Measurements from ENCODE around the gene MAP3K7CL. TPM values are rescaled to one million over a fixed set of nuclear protein-coding genes. Genes with fewer than 3 reads are reported as not detected.

MAP3K7CL gene
- polyA plus RNA-seq, 1 donor (not counting 4 experiments of a cell fraction or from before 2014, with no cell fraction given) = 17.3 TPM

DNA sequence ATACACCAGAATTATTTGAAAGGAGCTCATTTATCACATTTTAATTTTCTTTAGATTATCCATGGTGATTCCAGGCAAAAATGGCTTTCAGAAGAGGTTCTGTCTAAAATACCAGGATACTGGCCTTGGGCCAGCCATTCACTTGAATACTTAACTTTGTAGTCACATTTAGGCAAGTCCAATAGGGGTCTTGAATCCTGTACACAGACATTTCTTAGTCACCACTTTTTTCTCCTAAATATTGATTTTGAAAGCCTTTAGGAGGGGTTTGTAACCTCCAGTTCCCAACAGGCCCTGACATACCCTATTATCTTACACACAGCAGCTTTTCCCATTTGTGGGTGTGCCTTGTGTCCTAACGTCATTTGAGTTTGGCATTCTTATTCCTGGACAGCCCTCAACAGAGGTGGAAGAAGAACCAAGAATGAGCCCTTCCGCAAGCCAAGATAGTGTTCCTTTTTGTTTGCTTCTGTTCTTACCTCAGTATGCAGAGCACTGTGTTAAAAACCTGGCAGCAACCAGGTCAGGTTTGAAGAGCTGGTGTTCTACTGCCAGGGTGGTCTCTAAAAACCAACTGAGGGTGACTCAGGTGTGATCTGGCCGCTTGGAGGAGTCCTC lies 19.5 kb downstream of the MAP3K7CL start:
- dilution Hi-C loops (cut with MboI; ENCODE audit: extremely low pct_ligation_motif_present, low sequenced_read_pairs) = no loop called here
- Histone ChIP-seq H3K4me2 (ENCODE audit: control insufficient read depth, extremely low read depth, insufficient read depth, low read depth, low read length) (peak overlapping the region; percentile 30), H3K79me2 (ENCODE audit: control insufficient read depth, insufficient read depth, low read length) (no peaks in the 10 kb centered on the region), H3K36me3 (ENCODE audit: control insufficient read depth in 2 of 2, extremely low read depth in 1 of 2, insufficient read depth in 2 of 2, low read length in 2 of 2) (no peaks in the 10 kb centered on the region), H2AFZ (ENCODE audit: control insufficient read depth, low read length) (peak overlapping the region; percentile 20), H3K27me3 (ENCODE audit: control insufficient read depth, extremely low read depth, insufficient read depth, low read length) (no peaks in the 10 kb centered on the region), H3K27ac (ENCODE audit: control insufficient read depth, insufficient read depth, low read length) (peak overlapping the region; percentile 55), H4K20me1 (ENCODE audit: control insufficient read depth, extremely low read depth, insufficient read depth, low read length) (no peaks in the 10 kb centered on the region), H3K9me1 (ENCODE audit: control insufficient read depth, extremely low read depth, insufficient read depth, low read length) (no peaks in the 10 kb centered on the region), H3K4me1 (ENCODE audit: control insufficient read depth, extremely low read depth, insufficient read depth, low read length) (peaks cover 61% of the 10 kb centered on the region), H3K9me3 (ENCODE audit: control insufficient read depth, low read depth, low read length) (no peaks in the 10 kb centered on the region), H3K4me3 (ENCODE audit: control insufficient read depth in 2 of 3, extremely low read depth in 1 of 3, insufficient read depth in 2 of 3, low read depth in 1 of 3, low read length in 3 of 3) (no peak overlapping the region), H3K9ac (ENCODE audit: control insufficient read depth, extremely low read depth, insufficient read depth, low read length) (no peak overlapping the region)
- no peak for DNase-seq (ENCODE audit: low read depth, low spot score)
- peak; percentile 81 for FAIRE-seq
- TF ChIP-seq, protein P1, sequence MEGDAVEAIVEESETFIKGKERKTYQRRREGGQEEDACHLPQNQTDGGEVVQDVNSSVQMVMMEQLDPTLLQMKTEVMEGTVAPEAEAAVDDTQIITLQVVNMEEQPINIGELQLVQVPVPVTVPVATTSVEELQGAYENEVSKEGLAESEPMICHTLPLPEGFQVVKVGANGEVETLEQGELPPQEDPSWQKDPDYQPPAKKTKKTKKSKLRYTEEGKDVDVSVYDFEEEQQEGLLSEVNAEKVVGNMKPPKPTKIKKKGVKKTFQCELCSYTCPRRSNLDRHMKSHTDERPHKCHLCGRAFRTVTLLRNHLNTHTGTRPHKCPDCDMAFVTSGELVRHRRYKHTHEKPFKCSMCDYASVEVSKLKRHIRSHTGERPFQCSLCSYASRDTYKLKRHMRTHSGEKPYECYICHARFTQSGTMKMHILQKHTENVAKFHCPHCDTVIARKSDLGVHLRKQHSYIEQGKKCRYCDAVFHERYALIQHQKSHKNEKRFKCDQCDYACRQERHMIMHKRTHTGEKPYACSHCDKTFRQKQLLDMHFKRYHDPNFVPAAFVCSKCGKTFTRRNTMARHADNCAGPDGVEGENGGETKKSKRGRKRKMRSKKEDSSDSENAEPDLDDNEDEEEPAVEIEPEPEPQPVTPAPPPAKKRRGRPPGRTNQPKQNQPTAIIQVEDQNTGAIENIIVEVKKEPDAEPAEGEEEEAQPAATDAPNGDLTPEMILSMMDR (optimal IDR thresholded peaks at IDR 0.05 in 1 of 3, IDR thresholded peaks at IDR 0.05 in 1 of 3, conservative IDR thresholded peaks at IDR 0.05 in 1 of 3; ENCODE audit: extremely low read depth in 1 of 3, insufficient read depth in 2 of 3, low read length in 3 of 3) = no peak
- TF ChIP-seq EZH2 (IDR thresholded peaks at IDR 0.05; ENCODE audit: low read length) = no peak

DNA sequence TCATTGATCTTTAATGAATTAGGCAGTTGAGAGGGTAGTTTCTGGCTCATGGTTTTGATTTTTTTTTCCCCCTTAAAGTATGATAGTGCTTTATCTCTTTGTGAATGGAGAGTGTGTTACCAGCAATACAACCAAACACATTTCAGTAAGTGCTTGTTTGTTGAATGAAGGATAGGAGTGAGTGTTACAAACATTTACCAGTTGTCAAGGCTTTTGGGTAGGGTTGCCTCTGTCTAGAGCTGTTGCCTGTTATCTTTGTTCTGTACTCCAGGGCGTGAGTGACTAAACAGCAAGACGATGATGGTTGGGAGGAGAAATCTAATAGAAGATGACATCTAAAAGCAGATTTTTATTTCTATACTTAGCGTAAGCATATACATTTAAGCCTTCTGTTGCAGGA lies 21.5 kb downstream of the MAP3K7CL start:
- H3K36me3 ChIP-seq (ENCODE audit: control insufficient read depth in 2 of 2, extremely low read depth in 1 of 2, insufficient read depth in 2 of 2, low read length in 2 of 2) = no peaks in the 10 kb centered on the region
- no peaks in the 10 kb centered on the region for H3K9me3 ChIP-seq (ENCODE audit: control insufficient read depth, low read depth, low read length)
- H2AFZ ChIP-seq (ENCODE audit: control insufficient read depth, low read length) = peak overlapping the region; percentile 18
- TF ChIP-seq, protein P1 (optimal IDR thresholded peaks at IDR 0.05 in 1 of 3, IDR thresholded peaks at IDR 0.05 in 1 of 3, conservative IDR thresholded peaks at IDR 0.05 in 1 of 3; ENCODE audit: extremely low read depth in 1 of 3, insufficient read depth in 2 of 3, low read length in 3 of 3) = no peak
- TF ChIP-seq EZH2 (IDR thresholded peaks at IDR 0.05; ENCODE audit: low read length) = no peak
- no peaks in the 10 kb centered on the region for H3K27me3 ChIP-seq (ENCODE audit: control insufficient read depth, extremely low read depth, insufficient read depth, low read length)
- no peak overlapping the region for H3K4me2 ChIP-seq (ENCODE audit: control insufficient read depth, extremely low read depth, insufficient read depth, low read depth, low read length)
- DNase-seq (ENCODE audit: low read depth, low spot score) (no peak), FAIRE-seq (peak; percentile 36)
- dilution Hi-C loops (cut with MboI; ENCODE audit: extremely low pct_ligation_motif_present, low sequenced_read_pairs) = no loop called here
- no peaks in the 10 kb centered on the region for H4K20me1 ChIP-seq (ENCODE audit: control insufficient read depth, extremely low read depth, insufficient read depth, low read length)
- H3K27ac ChIP-seq (ENCODE audit: control insufficient read depth, insufficient read depth, low read length) = no peak overlapping the region
- H3K4me3 ChIP-seq (ENCODE audit: control insufficient read depth in 2 of 3, extremely low read depth in 1 of 3, insufficient read depth in 2 of 3, low read depth in 1 of 3, low read length in 3 of 3) = no peak overlapping the region
- no peaks in the 10 kb centered on the region for H3K9me1 ChIP-seq (ENCODE audit: control insufficient read depth, extremely low read depth, insufficient read depth, low read length)
- H3K4me1 ChIP-seq (ENCODE audit: control insufficient read depth, extremely low read depth, insufficient read depth, low read length) = peaks cover 46% of the 10 kb centered on the region
- H3K9ac ChIP-seq (ENCODE audit: control insufficient read depth, extremely low read depth, insufficient read depth, low read length) = no peak overlapping the region
- H3K79me2 ChIP-seq (ENCODE audit: control insufficient read depth, insufficient read depth, low read length) = no peaks in the 10 kb centered on the region

All from keratinocyte (primary cell).